WTC11 (cell line): Measurements from ENCODE around the gene RNF17. TPM values are rescaled to one million over a fixed set of nuclear protein-coding genes. Genes with fewer than 3 reads are reported as not detected.

Source experiments
- ATAC-seq: fragments of 200-7000 bp; cut with Tn5 transposase; 2 replicates; pipeline ENCODE4 v1.10.0; 2021; ENCODE audit warnings: mild to moderate bottlenecking, moderate library complexity
- CTCF ChIA-PET: fragments of 300-600 bp; sonication (Branson Sonifier 250); formaldehyde crosslinking; loops from one replicate; lab custom pipeline; 2021; ENCODE audit warnings: antibody characterized with exemption; lab: Charles Lee
- POLR2A ChIA-PET: fragments of 350-600 bp; sonication (Branson Sonifier 250); formaldehyde crosslinking; loops from one replicate; lab custom pipeline; 2021; ENCODE audit warnings: antibody characterized with exemption; lab: Charles Lee
- DNase-seq: peaks from one replicate; pipeline ENCODE4 v3.0.0; 2021; ENCODE audit warnings: low spot score
- H3K27ac Mint-ChIP-seq: 2 replicates; pipeline ENCODE4 v1.8.0; 2021; ENCODE audit warnings: mixed read lengths
- H3K27me3 Mint-ChIP-seq: 2 replicates; pipeline ENCODE4 v1.8.0; 2021; ENCODE audit warnings: low read depth, mild to moderate bottlenecking, moderate library complexity, mixed read lengths
- H3K36me3 Mint-ChIP-seq: 2 replicates; pipeline ENCODE4 v1.8.0; 2021; ENCODE audit warnings: mixed read lengths
- H3K4me1 Mint-ChIP-seq: 2 replicates; pipeline ENCODE4 v1.8.0; 2022; ENCODE audit warnings: mixed read lengths
- H3K4me3 Mint-ChIP-seq: 2 replicates; pipeline ENCODE4 v1.8.0; 2021; ENCODE audit warnings: mild to moderate bottlenecking, moderate library complexity, mixed read lengths
- H3K9me3 Mint-ChIP-seq: 2 replicates; pipeline ENCODE4 v1.8.0; 2021; ENCODE audit warnings: mixed read lengths
- AFF4 ChIP-seq: sonication (generic); formaldehyde crosslinking; IDR thresholded peaks from 2 replicates; pipeline ENCODE4 v1.8.1; 2023; ENCODE audit warnings: mild to moderate bottlenecking, missing genetic modification reagents, borderline replicate concordance
- ATF1 ChIP-seq: sonication (generic); formaldehyde crosslinking; IDR thresholded peaks from 2 replicates; pipeline ENCODE4 v1.8.1; 2023; ENCODE audit warnings: mild to moderate bottlenecking, moderate library complexity, missing genetic modification reagents
- ATF2 ChIP-seq: sonication (generic); formaldehyde crosslinking; IDR thresholded peaks from 2 replicates; pipeline ENCODE4 v1.8.1; 2022; ENCODE audit warnings: low read depth, missing genetic modification reagents, borderline replicate concordance
- CREM ChIP-seq: sonication (generic); formaldehyde crosslinking; IDR thresholded peaks from 2 replicates; pipeline ENCODE4 v1.8.1; 2022; ENCODE audit warnings: mild to moderate bottlenecking, missing genetic modification reagents, moderate library complexity
- CTCF ChIP-seq: fragments of 200-600 bp; IDR thresholded peaks from 2 replicates; pipeline ENCODE4 v1.8.0; 2022; ENCODE audit warnings: antibody characterized with exemption
- E2F1 ChIP-seq: sonication (generic); formaldehyde crosslinking; IDR thresholded peaks from 2 replicates; pipeline ENCODE4 v1.8.0; 2022; ENCODE audit warnings: mild to moderate bottlenecking, missing genetic modification reagents
- E2F4 ChIP-seq: sonication (generic); formaldehyde crosslinking; IDR thresholded peaks from 2 replicates; pipeline ENCODE4 v1.8.1; 2022; ENCODE audit warnings: low read depth, mild to moderate bottlenecking, moderate library complexity, missing genetic modification reagents, borderline replicate concordance
- E2F5 ChIP-seq: sonication (generic); formaldehyde crosslinking; IDR thresholded peaks from 2 replicates; pipeline ENCODE4 v1.8.1; 2022; ENCODE audit warnings: mild to moderate bottlenecking, moderate library complexity, missing genetic modification reagents
- ELF4 ChIP-seq: sonication (generic); formaldehyde crosslinking; IDR thresholded peaks from 2 replicates; pipeline ENCODE4 v1.8.1; 2022; ENCODE audit warnings: low read depth, mild to moderate bottlenecking, moderate library complexity, missing genetic modification reagents
- ERG ChIP-seq: fragments of 250-450 bp; sonication (Bioruptor Pico); IDR thresholded peaks from 2 replicates; pipeline ENCODE4 v1.8.0; 2021; ENCODE audit warnings: mild to moderate bottlenecking
- FOXK1 ChIP-seq: sonication (generic); formaldehyde crosslinking; IDR thresholded peaks from 2 replicates; pipeline ENCODE4 v1.8.0; 2022; ENCODE audit warnings: mild to moderate bottlenecking, moderate library complexity, missing genetic modification reagents
- GABPB1 ChIP-seq: sonication (generic); formaldehyde crosslinking; IDR thresholded peaks from 2 replicates; pipeline ENCODE4 v1.8.1; 2023; ENCODE audit warnings: mild to moderate bottlenecking, missing genetic modification reagents
- HMGA2 ChIP-seq: fragments of 250-450 bp; sonication (Bioruptor Pico); IDR thresholded peaks from 2 replicates; pipeline ENCODE4 v1.4.0; 2021; ENCODE audit warnings: mild to moderate bottlenecking, moderate library complexity
- IRF2 ChIP-seq: sonication (generic); formaldehyde crosslinking; IDR thresholded peaks from 2 replicates; pipeline ENCODE4 v1.8.0; 2022; ENCODE audit warnings: low read depth, missing genetic modification reagents, borderline replicate concordance
- JUN ChIP-seq: sonication (generic); formaldehyde crosslinking; IDR thresholded peaks from 2 replicates; pipeline ENCODE4 v1.8.0; 2023; ENCODE audit warnings: mild to moderate bottlenecking, missing genetic modification reagents
- PREB ChIP-seq: sonication (generic); formaldehyde crosslinking; IDR thresholded peaks from 2 replicates; pipeline ENCODE4 v1.8.1; 2022; ENCODE audit warnings: mild to moderate bottlenecking, missing genetic modification reagents, moderate library complexity, borderline replicate concordance
- SOX15 ChIP-seq: fragments of 250-450 bp; sonication (Bioruptor Pico); IDR thresholded peaks from 2 replicates; pipeline ENCODE4 v1.9.0; 2021; ENCODE audit warnings: mild to moderate bottlenecking
- ZNF425 ChIP-seq: fragments of 250-450 bp; sonication (Bioruptor Pico); conservative IDR thresholded peaks from 2 replicates; pipeline ENCODE4 v1.9.0; 2021; ENCODE audit warnings: mild to moderate bottlenecking
- total RNA-seq: library from RNA; stranded (reverse); gene quantifications from 3 replicates; pipeline ENCODE4 v1.2.3, GENCODE V29; 2021

Gene RNF17
- total RNA-seq, 1 experiment from 2014 or later: not detected

- no peak for ATAC-seq
- no peaks in the 10 kb centered on the region for H3K36me3 Mint-ChIP-seq
- no peaks in the 10 kb centered on the region for H3K9me3 Mint-ChIP-seq
- no peaks in the 10 kb centered on the region for H3K27me3 Mint-ChIP-seq
- H3K4me1 Mint-ChIP-seq: peaks cover 18% of the 10 kb centered on the region
- CTCF ChIA-PET: no interaction called here
- H3K4me3 Mint-ChIP-seq: peak overlapping the region; percentile 95
- DNase-seq: no peak
- POLR2A ChIA-PET: no interaction called here
- peak overlapping the region; percentile 36; the same call in 1 of the 2 replicates for H3K27ac Mint-ChIP-seq
- TF ChIP-seq PREB (no peak), ZNF425 (CRISPR knock-in tag) (no peak), GABPB1 (CRISPR knock-in tag) (no peak), E2F5 (no peak), HMGA2 (CRISPR knock-in tag) (no peak), ELF4 (CRISPR knock-in tag) (no peak), CREM (CRISPR knock-in tag) (no peak), E2F4 (CRISPR knock-in tag) (no peak), AFF4 (CRISPR knock-in tag) (no peak), FOXK1 (CRISPR knock-in tag) (no peak), E2F1 (no peak), ATF2 (CRISPR knock-in tag) (no peak), JUN (CRISPR knock-in tag) (no peak), CTCF (no peak), ATF1 (CRISPR knock-in tag) (no peak), SOX15 (CRISPR knock-in tag) (no peak), IRF2 (CRISPR knock-in tag) (no peak), ERG (no peak)
- TF ChIP-seq, all 79 proteins: peak for 0
These were observed 157.0 kb downstream of the RNF17 start for GRCh38 chr13:24921003-24921402.
